Epithelial cell of umbilical artery (primary cell): ENCODE measurements around the gene CA6. TPM values are rescaled to one million over a fixed set of nuclear protein-coding genes. Genes with fewer than 3 reads are reported as not detected.

Experiments used
- total RNA-seq: library from RNA; depleted of rRNA; stranded (reverse); fragments of >200 nt; gene quantifications from 2 replicates; pipeline ENCODE4 v1.2.3, GENCODE V29; 2014

Gene CA6
- not detected in 2 replicates for total RNA-seq

DNA sequence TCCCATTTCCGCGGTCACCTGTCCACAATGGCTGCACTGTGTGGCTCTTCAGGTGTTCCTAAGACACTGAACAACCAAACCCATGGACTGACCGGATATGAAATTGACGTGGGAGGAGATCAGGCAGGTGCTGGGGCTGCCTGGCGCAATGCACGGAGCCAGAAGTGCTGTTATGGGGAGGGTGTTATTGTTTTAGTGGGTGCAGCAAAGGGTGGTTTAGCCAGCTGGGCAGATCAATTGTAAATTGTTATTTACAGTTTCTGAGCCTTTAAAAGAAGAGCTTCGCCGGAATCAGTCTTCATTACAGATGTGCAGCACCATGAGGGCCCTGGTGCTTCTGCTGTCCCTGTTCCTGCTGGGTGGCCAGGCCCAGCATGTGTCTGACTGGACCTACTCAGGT lies at the start of gene CA6:
CA6 (plus strand) TSS at position 301 of the 400 bp plus-strand sequence; CDS start at position 320, 19 bp downstream.

Other genes with a start within 250 kb of the CA6 start
- 25.2 and 38.3 TPM in 2 replicates for gene RERE, start 128.2 kb upstream of the CA6 start, total RNA-seq
- gene ENO1, start 67.2 kb upstream of the CA6 start, total RNA-seq: 1,917 and 2,330 TPM in 2 replicates
- gene SLC2A7, start 80.6 kb downstream of the CA6 start, total RNA-seq: not detected in 2 replicates
- not detected in 2 replicates for gene SLC2A5, start 123.8 kb downstream of the CA6 start, total RNA-seq
- gene GPR157, start 183.2 kb downstream of the CA6 start, total RNA-seq: 2.3 and 17.2 TPM in 2 replicates